ENCODE measurements around the gene EIF3D. TPM values are rescaled to one million over a fixed set of nuclear protein-coding genes. Genes with fewer than 3 reads are reported as not detected.
A peak's percentile ranks its signal among the peaks of the same experiment; 100 is the strongest.

The EIF3D gene
- total and polyA plus RNA-seq, 9 of the 15 experiments (the other 6 are each of a cell fraction or from before 2014, with no cell fraction given), result 191 to 422 (median 279) TPM

DNA sequence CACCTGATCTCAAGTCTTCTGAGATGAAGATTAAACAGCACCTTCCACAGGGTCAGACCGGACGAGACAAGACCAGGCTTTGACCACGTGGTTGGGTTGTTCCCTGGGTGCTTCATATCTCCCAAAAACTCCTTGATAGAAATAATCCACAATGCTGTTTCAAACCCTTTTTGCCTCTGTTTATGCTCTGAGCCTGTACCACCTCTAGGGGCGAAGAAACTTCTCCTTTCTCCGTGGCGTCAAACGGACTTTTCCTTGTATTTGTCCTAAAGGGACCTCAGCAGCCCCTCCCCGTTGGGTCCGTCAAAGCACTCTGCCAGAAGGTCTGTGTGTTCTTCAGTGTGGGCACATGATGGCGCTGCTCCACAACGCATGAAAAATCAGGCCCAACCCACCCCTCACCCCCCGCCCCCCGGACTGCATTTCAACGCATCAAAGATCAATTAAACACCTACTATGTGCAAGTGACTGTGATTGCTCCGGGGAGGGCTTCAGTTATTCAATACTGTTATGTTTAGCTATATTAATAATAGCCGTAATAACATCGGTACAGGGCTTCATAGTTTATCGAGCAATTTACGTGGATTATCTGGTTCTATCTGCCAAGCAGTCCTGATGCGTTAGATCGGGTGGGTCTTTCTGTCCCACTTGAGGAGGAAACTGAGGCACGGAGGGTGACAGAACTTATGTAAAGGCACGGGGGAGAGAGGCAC is 17.3 kb upstream of the EIF3D start (continued):
- TF ChIP-seq SIRT6 (IDR thresholded peaks at IDR 0.05; ENCODE audit: low read depth, low read length), result no peak
- TF ChIP-seq, protein P1, sequence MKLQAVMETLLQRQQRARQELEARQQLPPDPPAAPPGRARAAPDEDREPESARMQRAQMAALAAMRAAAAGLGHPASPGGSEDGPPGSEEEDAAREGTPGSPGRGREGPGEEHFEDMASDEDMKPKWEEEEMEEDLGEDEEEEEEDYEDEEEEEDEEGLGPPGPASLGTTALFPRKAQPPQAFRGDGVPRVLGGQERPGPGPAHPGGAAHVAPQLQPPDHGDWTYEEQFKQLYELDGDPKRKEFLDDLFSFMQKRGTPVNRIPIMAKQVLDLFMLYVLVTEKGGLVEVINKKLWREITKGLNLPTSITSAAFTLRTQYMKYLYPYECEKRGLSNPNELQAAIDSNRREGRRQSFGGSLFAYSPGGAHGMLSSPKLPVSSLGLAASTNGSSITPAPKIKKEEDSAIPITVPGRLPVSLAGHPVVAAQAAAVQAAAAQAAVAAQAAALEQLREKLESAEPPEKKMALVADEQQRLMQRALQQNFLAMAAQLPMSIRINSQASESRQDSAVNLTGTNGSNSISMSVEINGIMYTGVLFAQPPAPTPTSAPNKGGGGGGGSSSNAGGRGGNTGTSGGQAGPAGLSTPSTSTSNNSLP (IDR thresholded peaks at IDR 0.05; ENCODE audit: borderline replicate concordance, low read depth, low read length), result no peak
- TF ChIP-seq POLR2B (IDR thresholded peaks at IDR 0.05; ENCODE audit: low read depth, partially characterized antibody), result no peak
- no peak for TF ChIP-seq ZNF77 (CRISPR knock-in tag; IDR thresholded peaks at IDR 0.05)
- TF ChIP-seq NELFE (IDR thresholded peaks at IDR 0.05; ENCODE audit: insufficient read depth, insufficient read length), result no peak
- no peak for TF ChIP-seq MAFF (IDR thresholded peaks at IDR 0.05; ENCODE audit: low read length)
- TF ChIP-seq ZNF76 (CRISPR knock-in tag; IDR thresholded peaks at IDR 0.05; ENCODE audit: borderline replicate concordance), result no peak
- TF ChIP-seq TCFL5 (CRISPR knock-in tag; conservative IDR thresholded peaks at IDR 0.05), result no peak
- TF ChIP-seq MED1 (CRISPR knock-in tag; IDR thresholded peaks at IDR 0.05; ENCODE audit: borderline replicate concordance), result no peak
- no peak for TF ChIP-seq ZNF785 (CRISPR knock-in tag; IDR thresholded peaks at IDR 0.05)
- 0 out of 2 replicates have a peak, but pooled peaks have one; percentile 31 for TF ChIP-seq CXXC5 (CRISPR knock-in tag; IDR thresholded peaks at IDR 0.05)
- no peak for TF ChIP-seq FOXK1 (CRISPR knock-in tag; IDR thresholded peaks at IDR 0.05; ENCODE audit: borderline replicate concordance)
- no peak for TF ChIP-seq RB1 (IDR thresholded peaks at IDR 0.05; ENCODE audit: low read depth)
- TF ChIP-seq, protein P2, sequence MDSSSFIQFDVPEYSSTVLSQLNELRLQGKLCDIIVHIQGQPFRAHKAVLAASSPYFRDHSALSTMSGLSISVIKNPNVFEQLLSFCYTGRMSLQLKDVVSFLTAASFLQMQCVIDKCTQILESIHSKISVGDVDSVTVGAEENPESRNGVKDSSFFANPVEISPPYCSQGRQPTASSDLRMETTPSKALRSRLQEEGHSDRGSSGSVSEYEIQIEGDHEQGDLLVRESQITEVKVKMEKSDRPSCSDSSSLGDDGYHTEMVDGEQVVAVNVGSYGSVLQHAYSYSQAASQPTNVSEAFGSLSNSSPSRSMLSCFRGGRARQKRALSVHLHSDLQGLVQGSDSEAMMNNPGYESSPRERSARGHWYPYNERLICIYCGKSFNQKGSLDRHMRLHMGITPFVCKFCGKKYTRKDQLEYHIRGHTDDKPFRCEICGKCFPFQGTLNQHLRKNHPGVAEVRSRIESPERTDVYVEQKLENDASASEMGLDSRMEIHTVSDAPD (CRISPR knock-in tag; IDR thresholded peaks at IDR 0.05), result no peak
- no peak for TF ChIP-seq CBX3 (IDR thresholded peaks at IDR 0.05; ENCODE audit: borderline replicate concordance in 1 of 2, low read length in 2 of 2)
- TF ChIP-seq U2AF1 (optimal IDR thresholded peaks at IDR 0.05; ENCODE audit: low read depth, low read length), result no peak
- no peak for TF ChIP-seq KHSRP (IDR thresholded peaks at IDR 0.05)
- TF ChIP-seq CCAR2 (IDR thresholded peaks at IDR 0.05; ENCODE audit: low read depth, low read length), result no peak
- TF ChIP-seq, protein P3, sequence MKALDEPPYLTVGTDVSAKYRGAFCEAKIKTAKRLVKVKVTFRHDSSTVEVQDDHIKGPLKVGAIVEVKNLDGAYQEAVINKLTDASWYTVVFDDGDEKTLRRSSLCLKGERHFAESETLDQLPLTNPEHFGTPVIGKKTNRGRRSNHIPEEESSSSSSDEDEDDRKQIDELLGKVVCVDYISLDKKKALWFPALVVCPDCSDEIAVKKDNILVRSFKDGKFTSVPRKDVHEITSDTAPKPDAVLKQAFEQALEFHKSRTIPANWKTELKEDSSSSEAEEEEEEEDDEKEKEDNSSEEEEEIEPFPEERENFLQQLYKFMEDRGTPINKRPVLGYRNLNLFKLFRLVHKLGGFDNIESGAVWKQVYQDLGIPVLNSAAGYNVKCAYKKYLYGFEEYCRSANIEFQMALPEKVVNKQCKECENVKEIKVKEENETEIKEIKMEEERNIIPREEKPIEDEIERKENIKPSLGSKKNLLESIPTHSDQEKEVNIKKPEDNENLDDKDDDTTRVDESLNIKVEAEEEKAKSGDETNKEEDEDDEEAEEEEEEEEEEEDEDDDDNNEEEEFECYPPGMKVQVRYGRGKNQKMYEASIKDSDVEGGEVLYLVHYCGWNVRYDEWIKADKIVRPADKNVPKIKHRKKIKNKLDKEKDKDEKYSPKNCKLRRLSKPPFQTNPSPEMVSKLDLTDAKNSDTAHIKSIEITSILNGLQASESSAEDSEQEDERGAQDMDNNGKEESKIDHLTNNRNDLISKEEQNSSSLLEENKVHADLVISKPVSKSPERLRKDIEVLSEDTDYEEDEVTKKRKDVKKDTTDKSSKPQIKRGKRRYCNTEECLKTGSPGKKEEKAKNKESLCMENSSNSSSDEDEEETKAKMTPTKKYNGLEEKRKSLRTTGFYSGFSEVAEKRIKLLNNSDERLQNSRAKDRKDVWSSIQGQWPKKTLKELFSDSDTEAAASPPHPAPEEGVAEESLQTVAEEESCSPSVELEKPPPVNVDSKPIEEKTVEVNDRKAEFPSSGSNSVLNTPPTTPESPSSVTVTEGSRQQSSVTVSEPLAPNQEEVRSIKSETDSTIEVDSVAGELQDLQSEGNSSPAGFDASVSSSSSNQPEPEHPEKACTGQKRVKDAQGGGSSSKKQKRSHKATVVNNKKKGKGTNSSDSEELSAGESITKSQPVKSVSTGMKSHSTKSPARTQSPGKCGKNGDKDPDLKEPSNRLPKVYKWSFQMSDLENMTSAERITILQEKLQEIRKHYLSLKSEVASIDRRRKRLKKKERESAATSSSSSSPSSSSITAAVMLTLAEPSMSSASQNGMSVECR (CRISPR knock-in tag; IDR thresholded peaks at IDR 0.05), result no peak
- TF ChIP-seq BCOR (IDR thresholded peaks at IDR 0.05), result no peak
- TF ChIP-seq TFAM (CRISPR knock-in tag; conservative IDR thresholded peaks at IDR 0.05), result no peak
- no peak for TF ChIP-seq NCOA6 (IDR thresholded peaks at IDR 0.05)
- TF ChIP-seq CBX8 (IDR thresholded peaks at IDR 0.05; ENCODE audit: borderline replicate concordance, extremely low read depth, low read depth, low read length, poor library complexity, severe bottlenecking), result no peak

Data from K562 (cell line).